ENCODE measurements around the gene ACSS2.

DNA sequence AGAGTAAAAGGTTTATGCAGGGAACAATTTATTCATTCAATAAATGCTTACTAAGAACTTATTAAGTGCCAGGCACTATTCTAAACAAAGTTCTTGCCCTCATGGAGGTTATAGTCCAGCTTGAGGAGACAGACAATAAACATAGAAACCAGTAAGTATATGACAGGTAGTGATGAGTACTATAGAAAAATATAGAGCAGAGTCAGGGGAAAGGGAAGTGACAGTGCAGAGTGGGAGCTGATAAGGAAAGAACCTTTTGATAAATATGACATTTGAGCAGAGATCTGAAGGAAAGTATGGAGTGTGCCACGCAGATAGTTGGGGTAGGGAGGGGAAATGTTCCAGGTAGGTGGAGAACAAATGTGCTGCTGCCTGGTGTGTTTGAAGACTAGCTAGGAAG lies 12.1 kb downstream of the ACSS2 start:
- no peak for TF ChIP-seq POLR2A (IDR thresholded peaks at IDR 0.05; ENCODE audit: low read depth)
- TF ChIP-seq EP300 (IDR thresholded peaks at IDR 0.05): no peak
